ENCODE data around the gene ILDR1. TPM values are rescaled to one million over a fixed set of nuclear protein-coding genes. Genes with fewer than 3 reads are reported as not detected.

The ILDR1 gene
- total RNA-seq, 2 experiments from 2014 or later = 1.1 to 2.5 TPM

GRCh38 chr3:121970047-121970446 is 52.0 kb downstream of the ILDR1 start:
- Histone ChIP-seq H3K79me2 (ENCODE audit: insufficient read depth, low read depth, low read length) (no peaks in the 10 kb centered on the region), H2AFZ (ENCODE audit: low read length) (no peak overlapping the region), H3K9me2 (ENCODE audit: insufficient read depth, low read length) (no peaks in the 10 kb centered on the region), H3K4me3 (ENCODE audit: low read depth, low read length, poor library complexity, severe bottlenecking) (no peak overlapping the region), H3K36me3 (ENCODE audit: insufficient read depth, low read length) (peaks cover 14% of the 10 kb centered on the region), H4K20me1 (ENCODE audit: insufficient read depth, low read length) (no peaks in the 10 kb centered on the region), H3K27ac (ENCODE audit: low read depth, low read length, poor library complexity, severe bottlenecking) (no peak overlapping the region), H3K4me1 (ENCODE audit: insufficient read depth, low read length, poor library complexity, severe bottlenecking) (no peaks in the 10 kb centered on the region), H3K4me2 (ENCODE audit: low read length) (no peak overlapping the region), H3K9me3 (ENCODE audit: low read length) (peaks cover 32% of the 10 kb centered on the region; the same call in 1 of the 2 replicates)
- intact Hi-C loops (cut with micrococcal nuclease; ENCODE audit: unreplicated experiment) = no loop called here
- POLR2A ChIA-PET = interaction anchor here (1.0 to 1.1 kb wide), 3 partner anchors 10 to 35 kb away, joined by 3 to 4 read pairs (median 3); no protein-coding TSS in a partner anchor
- TF ChIP-seq EZH2phosphoT487 (IDR thresholded peaks at IDR 0.05; ENCODE audit: borderline replicate concordance, low read depth, low read length) (no peak), CTCF (conservative IDR thresholded peaks at IDR 0.05; ENCODE audit: low read length) (no peak)
- no peak for DNase-seq (ENCODE audit: low spot score)
- CTCF ChIA-PET (ENCODE audit: unreplicated experiment) = no interaction called here
- BruUV-seq (replicated peaks) = no TSS peak

DNA sequence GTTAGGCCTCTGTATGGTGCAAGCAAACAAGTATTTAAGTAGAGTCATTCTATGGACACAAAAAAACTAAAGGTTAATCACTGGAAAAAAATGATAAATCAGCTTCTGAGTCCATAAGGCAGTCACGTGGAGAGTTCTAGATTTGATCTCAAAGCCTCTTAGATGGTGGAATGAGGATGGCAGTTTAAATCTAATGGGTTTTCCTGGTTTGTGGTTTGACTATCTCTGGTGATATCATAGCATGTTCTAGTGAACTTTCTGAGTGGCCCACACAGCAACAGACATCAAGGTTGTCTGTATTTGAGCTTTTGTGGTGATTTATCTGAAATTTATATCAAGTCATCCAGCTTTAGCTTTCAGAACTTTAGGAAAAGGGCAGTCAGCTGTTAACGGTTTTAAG is 52.4 kb downstream of the ILDR1 start:
- ChIA-PET CTCF (ENCODE audit: unreplicated experiment) (no interaction called here), POLR2A (interaction anchor here (0.8 to 1.4 kb wide), 7 partner anchors 9 to 89 kb away, joined by 3 to 5 read pairs (median 3); no protein-coding TSS in a partner anchor)
- H4K20me1 ChIP-seq (ENCODE audit: insufficient read depth, low read length) = no peaks in the 10 kb centered on the region
- H2AFZ ChIP-seq (ENCODE audit: low read length) = no peak overlapping the region
- TF ChIP-seq EZH2phosphoT487 (IDR thresholded peaks at IDR 0.05; ENCODE audit: borderline replicate concordance, low read depth, low read length) = no peak
- TF ChIP-seq CTCF (conservative IDR thresholded peaks at IDR 0.05; ENCODE audit: low read length) = no peak
- no peak overlapping the region for H3K4me2 ChIP-seq (ENCODE audit: low read length)
- BruUV-seq (replicated peaks) = no TSS peak
- intact Hi-C loops (cut with micrococcal nuclease; ENCODE audit: unreplicated experiment) = no loop called here
- H3K9me3 ChIP-seq (ENCODE audit: low read length) = peaks cover 28% of the 10 kb centered on the region; the same call in 1 of the 2 replicates
- DNase-seq (ENCODE audit: low spot score) = no peak
- H3K79me2 ChIP-seq (ENCODE audit: insufficient read depth, low read depth, low read length) = no peaks in the 10 kb centered on the region
- peaks cover 10% of the 10 kb centered on the region for H3K36me3 ChIP-seq (ENCODE audit: insufficient read depth, low read length)
- no peaks in the 10 kb centered on the region for H3K9me2 ChIP-seq (ENCODE audit: insufficient read depth, low read length)
- H3K27ac ChIP-seq (ENCODE audit: low read depth, low read length, poor library complexity, severe bottlenecking) = no peak overlapping the region
- no peaks in the 10 kb centered on the region for H3K4me1 ChIP-seq (ENCODE audit: insufficient read depth, low read length, poor library complexity, severe bottlenecking)
- no peak overlapping the region for H3K4me3 ChIP-seq (ENCODE audit: low read depth, low read length, poor library complexity, severe bottlenecking)

DNA sequence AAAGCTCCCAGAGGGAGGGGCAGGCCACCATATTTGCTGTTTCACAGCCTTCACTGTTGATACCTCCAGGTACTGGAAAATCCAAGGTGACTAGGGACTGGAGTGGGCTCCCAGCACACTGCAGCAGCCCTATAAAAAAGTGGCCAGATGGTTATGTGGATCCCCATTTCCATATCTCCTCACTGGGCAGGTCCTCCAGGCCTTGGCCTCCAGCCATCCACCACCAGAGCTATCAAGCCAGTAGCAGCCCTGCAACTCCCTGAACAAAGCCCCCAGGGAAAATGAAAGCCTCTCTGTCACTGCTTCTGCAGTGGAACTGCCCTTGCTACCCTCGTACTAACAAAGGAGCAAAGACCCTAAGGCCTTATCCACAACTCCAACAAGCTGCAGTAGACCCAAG is 58.4 kb downstream of the ILDR1 start:
- Histone ChIP-seq H3K4me2 (ENCODE audit: low read length) (no peak overlapping the region), H3K9me3 (ENCODE audit: low read length) (no peaks in the 10 kb centered on the region), H2AFZ (ENCODE audit: low read length) (no peak overlapping the region), H3K9me2 (ENCODE audit: insufficient read depth, low read length) (no peaks in the 10 kb centered on the region), H3K27ac (ENCODE audit: low read depth, low read length, poor library complexity, severe bottlenecking) (no peak overlapping the region), H3K4me3 (ENCODE audit: low read depth, low read length, poor library complexity, severe bottlenecking) (no peak overlapping the region), H3K36me3 (ENCODE audit: insufficient read depth, low read length) (peaks cover 11% of the 10 kb centered on the region), H3K4me1 (ENCODE audit: insufficient read depth, low read length, poor library complexity, severe bottlenecking) (no peaks in the 10 kb centered on the region), H4K20me1 (ENCODE audit: insufficient read depth, low read length) (no peaks in the 10 kb centered on the region), H3K79me2 (ENCODE audit: insufficient read depth, low read depth, low read length) (no peaks in the 10 kb centered on the region)
- ChIA-PET CTCF (ENCODE audit: unreplicated experiment) (no interaction called here), POLR2A (no interaction called here)
- DNase-seq (ENCODE audit: low spot score) = no peak
- intact Hi-C loops (cut with micrococcal nuclease; ENCODE audit: unreplicated experiment) = no loop called here
- TF ChIP-seq CTCF (conservative IDR thresholded peaks at IDR 0.05; ENCODE audit: low read length) = no peak
- no peak for TF ChIP-seq EZH2phosphoT487 (IDR thresholded peaks at IDR 0.05; ENCODE audit: borderline replicate concordance, low read depth, low read length)
- BruUV-seq (replicated peaks) = no TSS peak
